Ascending aorta (tissue), 2 donors: ENCODE data around the gene FAM229B. TPM values are rescaled to one million over a fixed set of nuclear protein-coding genes. Genes with fewer than 3 reads are reported as not detected.

Source experiments
- DNase-seq, 2 donors: peaks; one replicate each; pipeline ENCODE4 v3.0.0-alpha.2; 2019; ENCODE audit warnings: low spot score in 2 of 2
- H3K27ac ChIP-seq, 2 donors: fragments of 200-600 bp; sonication (generic); one replicate each; pipeline ENCODE4 v1.5.1; 2016 to 2017; ENCODE audit warnings: mild to moderate bottlenecking in 1 of 2
- H3K27me3 ChIP-seq: fragments of 200-600 bp; sonication (generic); one replicate; pipeline ENCODE4 v1.5.1; 2017
- H3K36me3 ChIP-seq, 2 donors: fragments of 200-600 bp; sonication (generic); one replicate each; pipeline ENCODE4 v1.5.1; 2016
- H3K4me1 ChIP-seq, 2 donors: fragments of 200-600 bp; sonication (generic); one replicate each; pipeline ENCODE4 v1.5.1; 2016 to 2017; ENCODE audit warnings: mild to moderate bottlenecking in 1 of 2
- H3K4me3 ChIP-seq, 2 donors: fragments of 200-600 bp; sonication (generic); one replicate each; pipeline ENCODE4 v1.5.1; 2016 to 2017; ENCODE audit warnings: mild to moderate bottlenecking in 1 of 2
- H3K9me3 ChIP-seq, 2 donors: fragments of 200-600 bp; sonication (generic); one replicate each; pipeline ENCODE4 v1.5.1; 2016
- CTCF ChIP-seq, 3 experiments: fragments of 200-600 bp in 2 of 3; fragments of 450-650 bp in 1 of 3; sonication (generic) in 2 of 3; IDR thresholded peaks; one replicate each; pipeline ENCODE4 v1.5.1; 2016 to 2019; ENCODE audit warnings: antibody characterized with exemption in 3 of 3, mild to moderate bottlenecking in 1 of 3, moderate library complexity in 1 of 3
- intact Hi-C: fragments of 100-400 bp; cut with DNase I; formaldehyde crosslinking; loops from one replicate; pipeline ENCODE4 v1.15.1; 2023
- total RNA-seq: library from RNA; depleted of rRNA; stranded (reverse); fragments of >200 nt; gene quantifications from one replicate; pipeline ENCODE4 v1.1.0, GENCODE V29; 2016

The FAM229B gene
- total RNA-seq, 1 donor from 2014 or later: 5.5 TPM

DNA sequence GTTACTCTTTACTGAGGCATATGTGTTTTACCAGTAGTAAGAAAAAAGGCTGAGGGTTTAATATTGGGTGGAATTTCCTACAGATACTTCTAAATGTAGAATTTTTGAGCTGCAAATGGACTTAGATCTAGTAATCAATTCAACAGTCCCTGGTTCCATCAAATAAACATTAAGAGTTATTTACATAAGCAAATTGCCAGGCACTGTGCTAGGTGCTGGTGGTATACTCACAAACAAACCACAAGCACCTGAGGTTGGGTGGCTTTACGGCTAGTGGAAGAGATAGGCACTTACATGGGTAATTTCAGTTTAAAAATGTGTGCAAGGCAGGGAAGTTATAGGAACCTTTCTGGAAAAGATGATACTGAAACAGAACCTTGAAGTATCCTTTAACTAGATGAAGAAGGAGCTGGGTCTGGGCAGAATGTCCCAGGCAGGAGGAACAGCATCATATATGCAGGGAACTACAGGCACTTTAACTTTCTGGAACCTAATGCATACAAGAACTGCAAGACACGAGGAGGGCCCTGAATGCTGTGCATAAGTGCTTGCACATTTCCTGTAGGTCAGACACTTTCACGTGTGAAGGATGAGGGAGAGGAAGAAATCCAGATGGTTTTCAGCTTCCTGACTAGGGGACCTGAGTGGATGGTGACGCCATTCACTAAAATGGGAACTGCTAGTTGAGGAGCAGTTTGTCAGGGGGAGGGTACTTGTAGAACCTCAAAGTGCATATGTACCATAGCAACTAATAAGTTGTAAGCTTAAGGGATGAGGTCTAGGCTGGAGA lies 29.0 kb upstream of the FAM229B start:
- DNase-seq: no peak
- Histone ChIP-seq H3K4me3 (no peak overlapping the region), H3K4me1 (no peaks in the 10 kb centered on the region), H3K27ac (no peak overlapping the region), H3K27me3 (no peaks in the 10 kb centered on the region), H3K9me3 (no peaks in the 10 kb centered on the region), H3K36me3 (no peaks in the 10 kb centered on the region)
- intact Hi-C loops: no loop called here
- TF ChIP-seq CTCF (IDR thresholded peaks at IDR 0.05): no peak

DNA sequence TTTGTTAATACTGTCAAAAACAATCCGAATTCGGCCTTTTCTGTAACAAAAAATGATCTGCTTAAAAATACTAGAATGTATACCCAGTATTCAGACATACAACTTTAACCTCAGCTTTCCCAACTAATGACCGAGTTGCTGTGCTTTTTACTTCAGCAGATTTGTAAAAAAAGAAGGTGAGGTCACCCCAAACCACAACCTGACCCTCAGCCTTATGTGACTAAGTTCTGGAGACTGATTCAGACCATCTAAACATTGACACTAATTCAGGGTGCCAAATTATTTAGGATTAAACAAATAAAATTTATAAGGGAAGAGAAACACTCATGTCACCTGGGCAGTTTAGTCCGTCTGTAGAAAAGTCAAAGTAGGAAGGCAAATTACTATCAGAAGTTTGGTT lies 25.8 kb upstream of the FAM229B start:
- TF ChIP-seq CTCF (IDR thresholded peaks at IDR 0.05): no peak
- H3K9me3 ChIP-seq: no peaks in the 10 kb centered on the region

GRCh38 chr6:112062966-112063365 lies 24.4 kb upstream of the FAM229B start:
- Histone ChIP-seq H3K9me3 (no peaks in the 10 kb centered on the region), H3K36me3 (no peaks in the 10 kb centered on the region), H3K27me3 (no peaks in the 10 kb centered on the region), H3K4me3 (no peak overlapping the region), H3K4me1 (no peaks in the 10 kb centered on the region), H3K27ac (no peak overlapping the region)
- no peak for TF ChIP-seq CTCF (IDR thresholded peaks at IDR 0.05)
- DNase-seq: no peak
- intact Hi-C loops: no loop called here

More for the DNA sequence above, 25.8 kb upstream of the FAM229B start:
- DNase-seq: no peak
- intact Hi-C loops: no loop called here
- no peaks in the 10 kb centered on the region for H3K4me1 ChIP-seq
- no peaks in the 10 kb centered on the region for H3K27me3 ChIP-seq
- H3K27ac ChIP-seq: no peak overlapping the region
- H3K4me3 ChIP-seq: no peak overlapping the region
- H3K36me3 ChIP-seq: no peaks in the 10 kb centered on the region

DNA sequence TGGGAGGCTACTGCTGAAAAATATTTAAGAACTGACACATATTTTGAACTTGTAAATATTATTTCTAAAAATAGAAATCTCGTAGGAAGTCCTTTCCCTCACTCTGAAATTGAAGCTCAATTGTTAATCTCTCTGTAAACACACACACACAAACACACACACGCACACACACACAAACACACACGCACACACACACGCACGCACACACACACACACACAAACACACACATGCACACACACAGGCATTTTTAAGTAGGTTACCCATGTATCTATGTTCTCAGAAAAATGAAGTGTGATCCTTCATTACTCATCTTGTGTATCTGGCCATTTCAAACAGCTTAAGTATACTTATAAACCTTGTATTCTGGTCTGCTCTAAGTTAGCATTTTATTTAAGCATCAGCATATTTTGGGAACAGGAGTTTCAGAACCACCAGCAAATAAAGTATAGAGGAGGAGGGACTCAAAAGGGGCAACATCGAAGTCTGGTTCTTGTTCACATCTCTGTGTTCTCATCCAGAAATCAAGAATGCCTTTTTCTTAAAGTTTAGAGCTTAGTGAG lies 21.9 kb upstream of the FAM229B start:
- Histone ChIP-seq H3K27ac (no peak overlapping the region), H3K9me3 (no peaks in the 10 kb centered on the region), H3K4me3 (no peak overlapping the region), H3K27me3 (no peaks in the 10 kb centered on the region), H3K4me1 (no peaks in the 10 kb centered on the region), H3K36me3 (peaks cover 0 to 8% of the 10 kb centered on the region in 2 donors)
- no peak for DNase-seq
- TF ChIP-seq CTCF (IDR thresholded peaks at IDR 0.05): no peak
- intact Hi-C loops: no loop called here

GRCh38 chr6:112066606-112067005 lies 20.8 kb upstream of the FAM229B start:
- intact Hi-C loops: no loop called here
- no peaks in the 10 kb centered on the region for H3K27me3 ChIP-seq
- no peaks in the 10 kb centered on the region for H3K4me1 ChIP-seq
- TF ChIP-seq CTCF (IDR thresholded peaks at IDR 0.05): no peak
- peaks cover 0 to 16% of the 10 kb centered on the region in 2 donors for H3K36me3 ChIP-seq
- no peak overlapping the region for H3K27ac ChIP-seq
- no peak for DNase-seq
- no peaks in the 10 kb centered on the region for H3K9me3 ChIP-seq
- no peak overlapping the region for H3K4me3 ChIP-seq
